Measurements from ENCODE around the gene BBS9. TPM values are rescaled to one million over a fixed set of nuclear protein-coding genes. Genes with fewer than 3 reads are reported as not detected.
"Not testable (repeated sequence)": the region's sequence is repeated elsewhere in the genome, so short reads cannot be mapped to it uniquely, and the experiment has no call there.

The BBS9 gene
- total RNA-seq, 2 donors from 2014 or later = 23.0 to 28.6 TPM

DNA sequence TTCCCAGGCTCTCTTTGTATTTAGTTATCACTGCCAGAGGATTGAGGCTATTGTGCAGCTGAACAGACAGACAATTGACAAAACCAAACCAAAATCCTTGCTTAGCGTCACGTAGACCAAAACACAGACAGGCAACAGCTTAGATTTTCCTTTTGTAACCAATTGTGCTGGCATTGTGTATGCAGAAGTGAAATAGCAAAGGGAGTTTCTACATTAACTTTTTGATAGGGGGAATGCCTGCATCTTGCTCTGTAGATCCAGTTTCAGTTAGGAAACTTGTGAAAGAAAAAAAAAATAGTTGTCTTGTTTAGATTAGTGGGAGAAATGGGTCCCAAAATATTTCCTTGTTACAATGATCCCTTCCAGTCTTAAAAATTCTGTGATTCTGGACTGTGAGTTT, 333.8 kb downstream of the BBS9 start:
- no peaks in the 10 kb centered on the region for H3K4me1 ChIP-seq (ENCODE audit: control insufficient read depth in 1 of 2, low read depth in 2 of 2)
- TF ChIP-seq, protein P1, sequence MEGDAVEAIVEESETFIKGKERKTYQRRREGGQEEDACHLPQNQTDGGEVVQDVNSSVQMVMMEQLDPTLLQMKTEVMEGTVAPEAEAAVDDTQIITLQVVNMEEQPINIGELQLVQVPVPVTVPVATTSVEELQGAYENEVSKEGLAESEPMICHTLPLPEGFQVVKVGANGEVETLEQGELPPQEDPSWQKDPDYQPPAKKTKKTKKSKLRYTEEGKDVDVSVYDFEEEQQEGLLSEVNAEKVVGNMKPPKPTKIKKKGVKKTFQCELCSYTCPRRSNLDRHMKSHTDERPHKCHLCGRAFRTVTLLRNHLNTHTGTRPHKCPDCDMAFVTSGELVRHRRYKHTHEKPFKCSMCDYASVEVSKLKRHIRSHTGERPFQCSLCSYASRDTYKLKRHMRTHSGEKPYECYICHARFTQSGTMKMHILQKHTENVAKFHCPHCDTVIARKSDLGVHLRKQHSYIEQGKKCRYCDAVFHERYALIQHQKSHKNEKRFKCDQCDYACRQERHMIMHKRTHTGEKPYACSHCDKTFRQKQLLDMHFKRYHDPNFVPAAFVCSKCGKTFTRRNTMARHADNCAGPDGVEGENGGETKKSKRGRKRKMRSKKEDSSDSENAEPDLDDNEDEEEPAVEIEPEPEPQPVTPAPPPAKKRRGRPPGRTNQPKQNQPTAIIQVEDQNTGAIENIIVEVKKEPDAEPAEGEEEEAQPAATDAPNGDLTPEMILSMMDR (IDR thresholded peaks at IDR 0.05) = no peak
- DNase-seq (ENCODE audit: low spot score) = no peak
- no peak overlapping the region for H3K4me3 ChIP-seq
- no peaks in the 10 kb centered on the region for H3K36me3 ChIP-seq
- no peak overlapping the region for H3K27ac ChIP-seq
- no peak for ATAC-seq (ENCODE audit: insufficient number of reproducible peaks, low FRiP score, low read depth)
- no peaks in the 10 kb centered on the region for H3K27me3 ChIP-seq (replicated peaks; ENCODE audit: insufficient read depth)
- no peaks in the 10 kb centered on the region for H3K9me3 ChIP-seq

GRCh38 chr7:33466203-33466602, 336.8 kb downstream of the BBS9 start:
- no peaks in the 10 kb centered on the region for H3K9me3 ChIP-seq
- ATAC-seq (ENCODE audit: insufficient number of reproducible peaks, low FRiP score, low read depth) (no peak), DNase-seq (ENCODE audit: low spot score) (no peak)
- no peak overlapping the region for H3K4me3 ChIP-seq
- no peak overlapping the region for H3K27ac ChIP-seq
- H3K27me3 ChIP-seq (replicated peaks; ENCODE audit: insufficient read depth) = no peaks in the 10 kb centered on the region
- TF ChIP-seq, protein P1 (IDR thresholded peaks at IDR 0.05) = no peak
- no peaks in the 10 kb centered on the region for H3K36me3 ChIP-seq
- H3K4me1 ChIP-seq (ENCODE audit: control insufficient read depth in 1 of 2, low read depth in 2 of 2) = no peaks in the 10 kb centered on the region

DNA sequence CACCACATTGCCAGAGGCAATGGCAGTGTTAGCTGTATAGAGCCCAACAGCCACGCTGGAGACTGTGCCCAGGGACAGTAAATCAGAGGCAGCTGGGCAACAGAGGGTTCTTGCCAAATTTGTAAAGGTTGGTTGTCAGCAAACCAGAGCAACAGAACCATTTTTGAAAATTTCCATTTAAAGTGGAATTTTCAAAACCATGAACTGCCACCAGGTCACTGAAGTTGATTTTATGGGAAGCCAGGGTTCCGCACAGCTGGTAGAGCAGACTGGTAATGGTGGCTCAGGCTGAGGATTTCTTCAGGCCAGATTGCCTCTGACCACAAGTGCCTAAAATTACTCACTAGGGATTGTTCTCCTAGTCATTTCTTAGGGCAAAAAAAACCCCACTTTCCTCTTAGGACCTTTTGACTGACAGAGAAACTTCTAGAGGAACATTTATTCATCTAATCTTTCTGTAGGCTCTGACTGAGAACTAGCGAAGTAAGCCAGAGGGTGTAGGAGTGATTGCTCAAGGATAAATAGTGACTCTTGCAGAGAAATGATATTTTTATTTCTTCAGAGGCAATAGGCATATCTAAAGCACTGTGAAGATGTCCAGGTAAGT, 342.4 kb downstream of the BBS9 start:
- no peak for ATAC-seq (ENCODE audit: insufficient number of reproducible peaks, low FRiP score, low read depth)
- no peak for DNase-seq (ENCODE audit: low spot score)
- H3K9me3 ChIP-seq = no peaks in the 10 kb centered on the region

DNA sequence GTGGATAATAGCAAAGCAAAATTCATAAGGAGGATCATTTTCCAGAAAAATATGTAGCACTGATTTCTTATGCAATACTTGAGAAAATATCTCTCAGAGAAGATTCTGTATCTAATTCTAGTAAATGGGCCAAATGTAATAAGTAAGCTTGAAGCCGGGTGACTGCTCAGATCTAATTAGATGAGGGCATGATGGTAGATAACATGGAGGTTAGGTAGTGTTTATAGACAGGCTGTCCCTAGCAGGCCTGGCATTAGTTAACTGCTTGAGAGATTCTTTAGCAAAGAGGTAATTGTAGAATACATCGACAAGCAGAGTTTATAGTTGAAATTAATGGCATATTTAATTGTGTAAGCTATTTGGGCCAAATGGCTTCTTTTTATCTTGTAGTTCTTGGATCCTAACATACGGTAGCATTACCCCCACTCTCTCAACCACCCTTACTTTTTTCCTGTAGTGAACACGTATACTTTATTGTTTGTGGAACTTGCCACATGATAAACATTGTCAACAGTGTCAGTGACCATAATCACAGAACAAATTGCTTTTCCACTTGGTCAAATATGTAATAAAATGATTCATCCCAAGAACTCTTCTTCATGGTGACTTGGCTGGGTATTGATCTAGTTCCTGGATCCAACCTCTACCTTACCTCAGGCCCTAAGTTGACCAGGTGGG, 343.1 kb downstream of the BBS9 start:
- no peaks in the 10 kb centered on the region for H3K4me1 ChIP-seq (ENCODE audit: control insufficient read depth in 1 of 2, low read depth in 2 of 2)
- no peak overlapping the region for H3K4me3 ChIP-seq
- H3K27me3 ChIP-seq (replicated peaks; ENCODE audit: insufficient read depth) = no peaks in the 10 kb centered on the region
- H3K9me3 ChIP-seq = no peaks in the 10 kb centered on the region
- no peak overlapping the region for H3K27ac ChIP-seq
- DNase-seq (ENCODE audit: low spot score) = no peak
- ATAC-seq (ENCODE audit: insufficient number of reproducible peaks, low FRiP score, low read depth) = no peak
- H3K36me3 ChIP-seq = no peaks in the 10 kb centered on the region
- TF ChIP-seq, protein P1 (IDR thresholded peaks at IDR 0.05) = no peak

More for the DNA sequence above, 342.4 kb downstream of the BBS9 start:
- H3K36me3 ChIP-seq = no peaks in the 10 kb centered on the region
- no peaks in the 10 kb centered on the region for H3K4me1 ChIP-seq (ENCODE audit: control insufficient read depth in 1 of 2, low read depth in 2 of 2)
- TF ChIP-seq, protein P1 (IDR thresholded peaks at IDR 0.05) = no peak
- no peak overlapping the region for H3K4me3 ChIP-seq
- no peaks in the 10 kb centered on the region for H3K27me3 ChIP-seq (replicated peaks; ENCODE audit: insufficient read depth)
- H3K27ac ChIP-seq = no peak overlapping the region

- H3K27me3 ChIP-seq (replicated peaks; ENCODE audit: insufficient read depth) = no peaks in the 10 kb centered on the region
- H3K4me3 ChIP-seq = no peak overlapping the region
- no peak for DNase-seq (ENCODE audit: low spot score)
- H3K4me1 ChIP-seq (ENCODE audit: control insufficient read depth in 1 of 2, low read depth in 2 of 2) = no peaks in the 10 kb centered on the region
- no peaks in the 10 kb centered on the region for H3K36me3 ChIP-seq
- TF ChIP-seq, protein P1 (IDR thresholded peaks at IDR 0.05) = no peak
- no peak for ATAC-seq (ENCODE audit: insufficient number of reproducible peaks, low FRiP score, low read depth)
- no peaks in the 10 kb centered on the region for H3K9me3 ChIP-seq
- no peak overlapping the region for H3K27ac ChIP-seq
These were observed 348.5 kb downstream of the BBS9 start for GRCh38 chr7:33477719-33478480.

DNA sequence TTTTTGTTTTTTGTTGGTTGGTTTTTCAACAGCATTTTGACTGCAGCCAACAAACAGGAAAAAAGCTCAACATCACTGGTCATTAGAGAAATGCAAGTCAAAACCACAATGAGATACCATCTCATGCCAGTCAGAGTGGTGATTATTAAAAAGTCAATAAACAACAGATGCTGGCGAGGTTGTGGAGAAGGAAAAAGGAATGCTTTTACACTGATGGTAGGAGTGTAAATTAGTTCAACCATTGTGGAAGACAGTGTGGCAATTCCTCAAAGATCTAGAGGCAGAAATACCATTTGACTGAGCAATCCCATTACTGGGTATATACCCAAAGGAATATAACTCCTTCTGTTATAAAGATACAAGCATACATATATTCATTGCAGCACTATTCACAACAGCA, 355.1 kb downstream of the BBS9 start:
- H3K9me3 ChIP-seq; H3K4me3 ChIP-seq; H3K4me1 ChIP-seq (ENCODE audit: control insufficient read depth in 1 of 2, low read depth in 2 of 2); H3K27ac ChIP-seq; ATAC-seq (ENCODE audit: insufficient number of reproducible peaks, low FRiP score, low read depth); H3K27me3 ChIP-seq (replicated peaks; ENCODE audit: insufficient read depth); H3K36me3 ChIP-seq; DNase-seq (ENCODE audit: low spot score): not testable (repeated sequence)

All from thoracic aorta (tissue), 2 donors.